Panc1 (cell line): ENCODE data around the gene MEF2D. TPM values are rescaled to one million over a fixed set of nuclear protein-coding genes. Genes with fewer than 3 reads are reported as not detected.

Source experiments
- ATAC-seq: fragments of 200-7000 bp; cut with Tn5 transposase; 2 replicates; pipeline ENCODE4 v1.9.1; 2020; ENCODE audit warnings: mild to moderate bottlenecking, moderate library complexity
- BruUV-seq: library from RNA; stranded (reverse); fragments of 400-500 nt; replicated peaks from 2 replicates; lab custom pipeline; 2021; lab: Mats Ljungman, UMichigan
- CTCF ChIA-PET: fragments of 300-600 bp; sonication (Branson Sonifier 250); formaldehyde crosslinking; loops from one replicate; lab custom pipeline; 2022; ENCODE audit warnings: antibody characterized with exemption; lab: Charles Lee
- POLR2A ChIA-PET: fragments of 300-600 bp; sonication (Branson Sonifier 250); formaldehyde crosslinking; loops from one replicate; lab custom pipeline; 2022; ENCODE audit warnings: antibody characterized with exemption; lab: Charles Lee
- DNase-seq: peaks from one replicate; pipeline ENCODE4 v3.0.0-alpha.2; 2010; ENCODE audit warnings: low read depth, low spot score
- H3K27ac ChIP-seq: 2 replicates; pipeline ENCODE4 v1.5.1; 2011; ENCODE audit warnings: mild to moderate bottlenecking, low read length, inconsistent platforms
- H3K27me3 ChIP-seq: fragments of 200-500 bp; sonication (Bioruptor generic); 2 replicates; pipeline ENCODE4 v1.6.0; 2014; ENCODE audit warnings: low read length, inconsistent platforms; ENCODE audit not compliant: control insufficient read depth, insufficient read depth
- H3K36me3 ChIP-seq: fragments of 200-500 bp; sonication (Bioruptor generic); 2 replicates; pipeline ENCODE4 v1.5.1; 2014; ENCODE audit warnings: inconsistent platforms, mild to moderate bottlenecking, low read length, moderate library complexity; ENCODE audit not compliant: control insufficient read depth, insufficient read depth
- H3K4me1 ChIP-seq: 2 replicates; pipeline ENCODE4 v1.5.1; 2011; ENCODE audit warnings: inconsistent platforms, mild to moderate bottlenecking, low read length, moderate library complexity; ENCODE audit not compliant: control insufficient read depth, insufficient read depth
- H3K4me3 ChIP-seq, 2 experiments: 2 replicates each; pipeline ENCODE4 v1.5.1; 2011 to 2012; ENCODE audit warnings: low read depth in 2 of 2, low read length in 2 of 2, mild to moderate bottlenecking in 2 of 2, inconsistent platforms in 1 of 2, moderate library complexity in 1 of 2
- H3K9me3 ChIP-seq: fragments of 200-500 bp; sonication (Bioruptor generic); 2 replicates; pipeline ENCODE4 v1.5.1; 2014; ENCODE audit warnings: low read depth, mild to moderate bottlenecking, inconsistent platforms, low read length, moderate library complexity; ENCODE audit not compliant: control insufficient read depth, insufficient read depth
- CTCF ChIP-seq: fragments of 450-650 bp; IDR thresholded peaks from 2 replicates; pipeline ENCODE4 v1.5.1; 2017; ENCODE audit warnings: mild to moderate bottlenecking
- POLR2AphosphoS5 ChIP-seq: IDR thresholded peaks from 2 replicates; pipeline ENCODE4 v1.6.1; 2012; ENCODE audit warnings: mild to moderate bottlenecking, low read depth, low read length, moderate library complexity
- SIN3A ChIP-seq: IDR thresholded peaks from 2 replicates; pipeline ENCODE4 v1.6.1; 2012; ENCODE audit warnings: low read depth, mild to moderate bottlenecking, low read length, moderate library complexity, borderline replicate concordance; ENCODE audit not compliant: insufficient read depth
- TCF7L2 ChIP-seq: IDR thresholded peaks from 2 replicates; pipeline ENCODE4 v1.6.1; 2011; ENCODE audit warnings: mild to moderate bottlenecking, low read depth, low read length, inconsistent platforms
- in situ Hi-C: cut with HindIII; loops from 2 replicates; pipeline ENCODE4 v1.10.0; 2016; ENCODE audit warnings: low sequenced_read_pairs, low pct_unique_long_range_greater_than_20kb
- intact Hi-C: fragments of 100-400 bp; cut with micrococcal nuclease; formaldehyde crosslinking; loops from one replicate; pipeline ENCODE4 v1.10.0; 2022; ENCODE audit not compliant: unreplicated experiment
- total RNA-seq: library from RNA; stranded (reverse); gene quantifications from one replicate; pipeline ENCODE4 v1.2.1, GENCODE V29; 2021; ENCODE audit not compliant: unreplicated experiment
- TF ChIP-seq, protein P1 (sequence below), 2 experiments: IDR thresholded peaks; 2 replicates each; pipeline ENCODE4 v1.6.1; 2011 to 2012; ENCODE audit warnings: low read depth in 2 of 2, control low read depth in 1 of 2, low read length in 1 of 2, mild to moderate bottlenecking in 1 of 2, moderate library complexity in 1 of 2; ENCODE audit not compliant: insufficient read depth in 1 of 2

MEF2D gene
- total RNA-seq, 1 experiment from 2014 or later = 30.9 TPM

DNA sequence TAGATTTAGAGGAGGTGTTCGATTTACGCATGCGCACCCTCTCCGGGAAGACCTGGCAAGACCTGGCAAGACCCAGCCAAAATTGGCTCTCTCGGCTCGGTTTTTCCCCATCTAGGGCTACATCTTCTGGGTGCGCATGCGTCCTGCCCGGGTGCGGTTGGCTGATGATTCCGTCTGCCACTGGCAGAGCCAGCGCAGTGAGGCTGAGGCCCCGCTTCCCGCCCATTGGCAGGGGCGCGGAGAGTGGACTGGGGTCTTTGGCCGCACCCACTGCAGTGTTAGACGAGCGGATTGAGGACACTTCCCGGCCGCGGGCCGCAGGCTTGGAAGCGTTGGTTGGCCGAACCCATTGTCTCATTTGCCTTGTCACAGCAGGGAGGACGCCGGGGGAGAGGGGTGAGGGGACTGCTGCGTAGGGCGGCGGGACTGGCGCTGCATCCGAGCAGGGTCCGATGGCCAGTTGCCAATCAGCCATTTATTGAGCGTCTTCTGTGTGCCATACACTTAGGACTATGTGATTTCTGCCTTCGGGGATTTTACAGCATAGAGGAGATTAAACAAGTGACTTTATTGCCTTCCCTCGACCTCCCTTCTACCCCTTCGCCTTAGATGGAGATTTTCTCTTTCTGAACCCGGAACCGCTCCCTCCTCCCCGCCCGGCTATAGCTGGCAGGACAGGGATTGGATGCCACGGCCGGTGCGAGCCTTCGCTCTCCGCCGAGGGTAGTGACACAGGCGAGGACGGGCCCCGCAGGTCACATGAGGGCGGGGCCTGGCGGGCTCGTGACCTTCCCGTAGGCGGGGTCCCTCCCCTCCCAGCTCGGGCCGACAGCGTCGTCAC, 43.7 kb downstream of the MEF2D start:
- TF ChIP-seq, protein P1, sequence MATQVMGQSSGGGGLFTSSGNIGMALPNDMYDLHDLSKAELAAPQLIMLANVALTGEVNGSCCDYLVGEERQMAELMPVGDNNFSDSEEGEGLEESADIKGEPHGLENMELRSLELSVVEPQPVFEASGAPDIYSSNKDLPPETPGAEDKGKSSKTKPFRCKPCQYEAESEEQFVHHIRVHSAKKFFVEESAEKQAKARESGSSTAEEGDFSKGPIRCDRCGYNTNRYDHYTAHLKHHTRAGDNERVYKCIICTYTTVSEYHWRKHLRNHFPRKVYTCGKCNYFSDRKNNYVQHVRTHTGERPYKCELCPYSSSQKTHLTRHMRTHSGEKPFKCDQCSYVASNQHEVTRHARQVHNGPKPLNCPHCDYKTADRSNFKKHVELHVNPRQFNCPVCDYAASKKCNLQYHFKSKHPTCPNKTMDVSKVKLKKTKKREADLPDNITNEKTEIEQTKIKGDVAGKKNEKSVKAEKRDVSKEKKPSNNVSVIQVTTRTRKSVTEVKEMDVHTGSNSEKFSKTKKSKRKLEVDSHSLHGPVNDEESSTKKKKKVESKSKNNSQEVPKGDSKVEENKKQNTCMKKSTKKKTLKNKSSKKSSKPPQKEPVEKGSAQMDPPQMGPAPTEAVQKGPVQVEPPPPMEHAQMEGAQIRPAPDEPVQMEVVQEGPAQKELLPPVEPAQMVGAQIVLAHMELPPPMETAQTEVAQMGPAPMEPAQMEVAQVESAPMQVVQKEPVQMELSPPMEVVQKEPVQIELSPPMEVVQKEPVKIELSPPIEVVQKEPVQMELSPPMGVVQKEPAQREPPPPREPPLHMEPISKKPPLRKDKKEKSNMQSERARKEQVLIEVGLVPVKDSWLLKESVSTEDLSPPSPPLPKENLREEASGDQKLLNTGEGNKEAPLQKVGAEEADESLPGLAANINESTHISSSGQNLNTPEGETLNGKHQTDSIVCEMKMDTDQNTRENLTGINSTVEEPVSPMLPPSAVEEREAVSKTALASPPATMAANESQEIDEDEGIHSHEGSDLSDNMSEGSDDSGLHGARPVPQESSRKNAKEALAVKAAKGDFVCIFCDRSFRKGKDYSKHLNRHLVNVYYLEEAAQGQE (IDR thresholded peaks at IDR 0.05; ENCODE audit: insufficient read depth in 1 of 2, low read depth in 2 of 2, low read length in 1 of 2) = no peak
- TF ChIP-seq SIN3A = 0 out of 2 replicates have a peak, but pooled peaks have one; percentile 18
- peak; percentile 87 for TF ChIP-seq POLR2AphosphoS5
- no peak; the same call in none of the 2 replicates for TF ChIP-seq CTCF
- no peak; the same call in 1 of the 2 replicates for TF ChIP-seq TCF7L2
- H3K36me3 ChIP-seq = no peaks in the 10 kb centered on the region
- no peaks in the 10 kb centered on the region for H3K9me3 ChIP-seq
- intact Hi-C loops (loop anchor here (5.0 to 10.0 kb wide), 2 partner anchors 148 to 230 kb away; partner anchors contain the start of gene GPATCH4), in situ Hi-C loops (no loop called here)
- peak overlapping the region; percentile 98 for H3K27ac ChIP-seq
- DNase-seq (peak; percentile 95), ATAC-seq (peak; percentile 93)
- peak overlapping the region; percentile 70 to 83 for H3K4me3 ChIP-seq
- no peaks in the 10 kb centered on the region for H3K27me3 ChIP-seq
- TSS peak; percentile 95 for BruUV-seq
- peaks cover 7% of the 10 kb centered on the region; the same call in 1 of the 2 replicates for H3K4me1 ChIP-seq
- CTCF ChIA-PET = interaction anchor here (0.5 to 2.1 kb wide), 9 partner anchors 11 to 171 kb away, joined by 3 to 25 read pairs (median 6); partner anchors contain the start of gene MEF2D
- POLR2A ChIA-PET = interaction anchor here (0.5 to 0.6 kb wide), 2 partner anchors 52 to 120 kb away, joined by 3 read pairs; no protein-coding TSS in a partner anchor

GRCh38 chr1:156455362-156455761, 45.2 kb downstream of the MEF2D start:
- no TSS peak for BruUV-seq
- no peaks in the 10 kb centered on the region for H3K27me3 ChIP-seq
- H3K27ac ChIP-seq = peak overlapping the region; percentile 98; the same call in 1 of the 2 replicates
- ChIA-PET POLR2A (no interaction called here), CTCF (interaction anchor here (0.6 to 0.9 kb wide), 2 partner anchors 130 to 378 kb away, joined by 3 to 4 read pairs; no protein-coding TSS in a partner anchor)
- no peak for ATAC-seq
- peaks cover 7% of the 10 kb centered on the region; the same call in 1 of the 2 replicates for H3K4me1 ChIP-seq
- no peak for DNase-seq
- no peak overlapping the region for H3K4me3 ChIP-seq
- in situ Hi-C loops = no loop called here
- intact Hi-C loops = loop anchor here (5.0 to 10.0 kb wide), 2 partner anchors 149 to 228 kb away; partner anchors contain the start of gene GPATCH4
- no peaks in the 10 kb centered on the region for H3K9me3 ChIP-seq
- H3K36me3 ChIP-seq = no peaks in the 10 kb centered on the region
- TF ChIP-seq POLR2AphosphoS5 = no peak
- TF ChIP-seq TCF7L2 = no peak
- no peak for TF ChIP-seq SIN3A
- TF ChIP-seq, protein P1 (IDR thresholded peaks at IDR 0.05; ENCODE audit: insufficient read depth in 1 of 2, low read depth in 2 of 2, low read length in 1 of 2) = no peak
- no peak for TF ChIP-seq CTCF
